SKM-1 treated with dmso at 0.1 percent for 144 hours (cell line): ENCODE results near the gene AQR.

ENCODE experiments used
- DNase-seq: peaks from one replicate; lab custom pipeline; 2025; ENCODE audit not compliant: unreplicated experiment; lab: John Stamatoyannopoulos, UW

Gene AQR

GRCh38 chr15:34883042-34883441 lies 86.5 kb downstream of the AQR start:
- DNase-seq: no peak

DNA sequence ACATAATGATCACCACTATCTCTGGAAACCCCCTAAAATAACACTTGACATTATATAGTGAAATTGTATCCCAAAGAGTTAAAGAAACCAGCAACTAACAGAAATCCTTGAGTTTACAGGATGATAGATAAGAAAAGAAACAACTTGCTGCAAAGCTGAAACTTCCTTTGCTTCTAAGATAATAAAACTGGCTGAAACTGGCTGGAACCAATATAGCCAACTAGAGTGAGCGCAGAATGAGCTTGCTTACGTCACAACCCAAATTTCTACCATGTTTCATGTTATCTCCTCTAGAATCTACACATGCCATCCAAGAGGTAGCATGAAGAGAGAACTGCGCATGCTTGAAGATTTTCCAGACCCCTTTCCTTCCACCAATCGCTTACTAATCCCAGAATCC lies 90.4 kb downstream of the AQR start:
- DNase-seq: no peak

GRCh38 chr15:34876640-34877039 lies 92.9 kb downstream of the AQR start:
- no peak for DNase-seq

DNA sequence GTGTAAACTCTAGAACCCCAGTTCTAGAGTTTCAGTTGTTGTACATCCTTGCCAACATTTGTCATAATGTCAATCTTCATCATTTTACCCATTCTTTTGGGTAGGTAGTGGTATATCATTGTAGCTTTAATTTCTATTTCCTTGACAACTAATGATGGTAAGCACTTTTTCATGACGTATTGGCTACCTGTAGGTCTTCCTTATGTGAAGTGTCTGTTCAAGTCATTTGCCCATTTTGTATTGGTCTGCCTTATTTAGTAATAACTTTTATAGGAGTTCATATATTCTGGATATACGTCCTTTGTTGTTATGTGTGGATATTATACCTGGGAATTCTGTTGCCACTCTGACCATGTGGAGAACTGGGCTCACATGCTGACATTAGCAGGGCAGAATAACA lies 100.4 kb downstream of the AQR start:
- DNase-seq: no peak

GRCh38 chr15:34865531-34865930 lies 104.0 kb downstream of the AQR start:
- DNase-seq: no peak

GRCh38 chr15:34861214-34861613 lies 108.3 kb downstream of the AQR start:
- DNase-seq: no peak

DNA sequence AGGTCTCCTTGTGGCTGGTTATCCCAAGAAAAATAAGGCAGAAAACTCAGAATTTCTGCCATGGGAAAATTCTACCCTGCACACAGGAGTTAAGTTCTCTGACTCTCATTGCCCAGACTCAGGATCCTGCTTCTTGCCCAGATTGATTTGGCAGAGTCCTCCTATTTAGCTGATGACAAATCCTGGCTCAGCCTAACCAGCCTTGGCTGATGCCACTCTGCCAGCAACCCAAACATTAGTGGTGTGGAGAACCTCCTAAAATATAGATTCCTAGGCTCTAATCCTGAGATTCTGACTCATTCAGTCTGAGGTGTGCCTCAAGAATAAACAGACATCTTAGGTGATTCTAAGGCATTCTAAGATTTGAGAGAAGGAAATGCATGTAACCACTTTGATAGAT lies 113.6 kb downstream of the AQR start:
- DNase-seq: no peak

DNA sequence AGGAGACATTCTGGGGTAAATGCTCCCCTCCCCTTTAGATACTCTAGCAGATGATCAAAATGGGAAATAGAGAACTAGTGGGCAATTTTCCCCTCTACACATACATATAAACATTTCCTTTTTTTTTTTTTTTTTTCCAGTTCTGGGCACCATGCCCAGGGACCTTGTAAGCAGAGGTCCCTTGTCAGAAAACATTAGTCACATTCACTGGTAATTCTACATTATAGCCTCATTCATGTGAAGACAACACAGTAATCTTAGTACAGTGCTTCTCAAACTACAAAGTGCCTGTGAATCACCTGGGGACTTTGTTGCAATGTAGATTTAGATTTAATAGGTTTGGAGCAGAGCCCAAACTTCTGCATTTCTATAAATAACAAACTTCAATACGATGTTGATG lies 114.1 kb downstream of the AQR start:
- no peak for DNase-seq

- no peak for DNase-seq
Observed at GRCh38 chr15:34854232-34854631, 115.3 kb downstream of the AQR start.

GRCh38 chr15:34853001-34853758 lies 116.4 kb downstream of the AQR start:
- no peak for DNase-seq

DNA sequence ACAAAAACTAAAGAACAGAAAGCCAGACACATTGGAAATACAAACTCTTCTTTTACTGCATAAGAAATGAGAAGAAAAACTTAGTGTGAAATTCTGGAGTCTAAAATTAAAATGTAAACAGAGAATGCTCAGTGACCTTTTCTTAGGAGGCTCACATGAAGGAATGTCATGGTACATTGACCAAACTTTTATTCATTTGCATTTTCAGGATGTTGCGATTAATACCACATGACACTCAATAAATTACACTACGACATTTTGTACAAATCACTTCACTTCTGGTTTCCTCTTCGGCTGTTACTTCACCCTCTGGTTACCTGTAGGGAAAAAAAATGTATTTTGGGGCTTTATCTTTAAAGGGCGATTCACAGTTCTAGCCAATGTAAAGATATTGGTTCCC lies 117.8 kb downstream of the AQR start:
- DNase-seq: no peak

- no peak for DNase-seq
Observed at GRCh38 chr15:34851007-34851406, 118.5 kb downstream of the AQR start.

GRCh38 chr15:34850121-34850520 lies 119.4 kb downstream of the AQR start:
- no peak for DNase-seq

DNA sequence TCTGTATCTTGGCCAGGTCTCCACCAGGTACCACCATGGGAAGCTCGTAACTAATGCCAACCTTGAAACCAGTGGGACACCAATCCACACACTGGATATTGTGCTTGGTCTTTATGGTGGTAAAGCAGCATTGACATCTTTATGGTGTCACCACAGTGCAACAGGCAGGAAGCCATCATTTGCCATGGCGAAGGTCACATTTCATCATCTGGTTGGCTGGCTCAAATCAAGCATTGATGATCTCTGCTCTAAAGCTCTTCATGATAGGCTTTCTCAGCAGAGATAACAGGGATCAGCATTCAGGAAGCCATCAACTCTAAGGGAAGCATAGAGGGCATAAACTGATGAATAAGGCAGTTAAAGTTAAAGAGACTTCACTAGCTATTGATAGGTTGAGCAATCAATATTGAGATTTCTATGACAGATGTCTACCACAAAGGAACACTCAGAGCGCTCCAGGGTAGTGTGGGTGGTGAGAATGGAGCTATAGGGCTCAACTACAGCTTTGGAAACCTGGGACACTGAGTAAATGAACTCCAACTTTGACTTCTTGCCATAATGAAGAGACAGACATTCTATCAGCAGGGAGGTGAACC lies 120.1 kb downstream of the AQR start:
- DNase-seq: no peak

GRCh38 chr15:34847598-34847997 lies 121.9 kb downstream of the AQR start:
- DNase-seq: peak; percentile 54

DNA sequence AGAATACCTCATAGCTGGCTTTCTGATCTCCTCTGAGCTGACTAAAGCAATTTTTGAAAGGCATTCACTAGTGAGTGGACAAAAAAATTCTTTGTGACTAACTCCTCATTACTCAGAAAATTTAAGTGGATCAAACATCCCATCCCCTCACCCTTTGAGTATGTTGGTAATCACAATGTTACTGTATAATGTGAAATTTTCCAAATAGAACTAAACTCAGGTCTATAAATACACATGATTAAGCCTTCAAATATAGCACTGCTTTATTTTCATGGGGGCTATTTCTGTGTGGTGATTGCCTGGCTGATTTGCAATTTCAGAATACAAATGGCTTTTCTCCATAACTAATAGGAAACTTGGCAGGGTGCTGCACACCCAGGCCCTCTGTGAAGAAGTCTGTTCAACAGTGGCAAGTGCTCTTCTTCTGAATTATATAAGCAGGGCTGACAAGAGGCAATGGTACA lies 128.2 kb downstream of the AQR start:
- no peak for DNase-seq

- DNase-seq: no peak
Observed at GRCh38 chr15:34838282-34838681, 131.3 kb downstream of the AQR start.

- DNase-seq: no peak
Observed at GRCh38 chr15:34837246-34838016, 132.1 kb downstream of the AQR start.

DNA sequence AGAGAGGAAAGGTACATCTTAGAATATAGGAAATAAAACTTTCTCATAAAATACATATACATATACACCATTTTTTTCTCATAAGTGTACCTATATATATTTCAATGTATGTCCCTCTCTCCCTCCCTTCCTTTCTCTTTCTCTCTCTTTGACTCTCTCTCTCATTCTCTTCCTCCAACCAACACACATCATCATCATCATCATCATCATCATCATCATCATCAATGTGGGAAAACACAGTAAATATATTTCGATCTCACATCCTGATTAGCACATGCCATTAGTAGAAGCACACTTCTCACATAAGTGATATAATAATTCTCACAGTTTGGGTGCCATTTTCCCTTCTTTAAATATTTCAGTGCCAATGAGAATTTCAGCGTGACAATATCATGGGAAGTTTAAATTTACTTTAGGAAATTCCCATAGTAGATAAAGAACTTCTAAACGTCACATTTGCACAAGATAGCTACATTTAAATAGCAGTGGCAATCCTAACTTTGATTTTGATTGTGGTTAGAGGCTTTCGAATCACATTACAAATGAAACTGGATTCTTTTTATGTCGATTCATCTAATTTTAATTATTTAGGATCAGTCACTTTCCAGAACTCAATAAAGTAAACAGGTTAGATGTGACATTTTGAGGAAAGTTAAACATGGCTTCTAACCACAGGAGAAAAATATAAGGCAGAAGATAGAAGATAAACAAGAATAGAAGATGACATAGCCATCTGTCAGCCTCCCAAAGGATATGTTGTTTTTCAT lies 141.2 kb downstream of the AQR start:
- no peak for DNase-seq

DNA sequence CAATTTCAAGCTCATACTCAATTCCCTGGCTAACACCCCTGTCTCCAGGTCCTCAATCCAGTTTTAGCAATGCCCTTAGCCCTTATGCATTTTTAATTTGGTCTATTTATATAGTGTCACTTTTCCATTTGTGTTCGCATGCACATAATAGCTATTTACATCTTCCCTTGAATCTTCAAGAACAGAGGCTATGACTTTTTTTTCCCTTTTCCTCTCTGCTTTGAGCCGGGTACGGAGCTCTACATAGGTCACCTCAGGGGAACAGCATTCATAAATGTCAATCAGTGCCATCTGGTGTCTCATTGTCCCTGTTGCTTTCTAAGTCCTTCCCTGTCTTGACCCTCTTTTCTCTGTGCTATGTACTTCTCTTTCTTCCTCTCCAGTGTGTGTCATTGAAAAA lies 147.7 kb downstream of the AQR start:
- no peak for DNase-seq

GRCh38 chr15:34820110-34820509 lies 149.4 kb downstream of the AQR start:
- no peak for DNase-seq
